H1 (cell line): ENCODE measurements around the gene CACNB4. TPM values are rescaled to one million over a fixed set of nuclear protein-coding genes. Genes with fewer than 3 reads are reported as not detected.
A peak's percentile ranks its signal among the peaks of the same experiment; 100 is the strongest.

Source experiments
- CTCF ChIA-PET: fragments of 300-600 bp; sonication (Branson Sonifier 250); formaldehyde crosslinking; loops from one replicate; lab custom pipeline; 2021; ENCODE audit not compliant: partially characterized antibody; lab: Charles Lee
- POLR2A ChIA-PET: fragments of 300-600 bp; sonication (Branson Sonifier 250); formaldehyde crosslinking; loops from one replicate; lab custom pipeline; 2021; ENCODE audit warnings: inconsistent platforms; ENCODE audit not compliant: partially characterized antibody; lab: Charles Lee
- DNase-seq, 2 experiments: peaks; one replicate each; pipeline versions ENCODE4 v3.0.0 to v3.0.0-alpha.2; 2010 to 2022; ENCODE audit warnings: low spot score in 2 of 2, low read depth in 1 of 2, mixed read lengths in 1 of 2
- FAIRE-seq: peaks from 2 replicates; lab custom pipeline; 2011; peaks lifted over from hg19 to GRCh38; lab: Jason Lieb, UNC
- H2AFZ ChIP-seq: 2 replicates; pipeline ENCODE4 v1.8.1; 2012; ENCODE audit warnings: low read length, inconsistent platforms
- H2AK5ac ChIP-seq: 2 replicates; pipeline ENCODE4 v1.6.1; 2013; ENCODE audit warnings: low read depth, low read length
- H2BK120ac ChIP-seq: replicated peaks from 2 replicates; pipeline ENCODE3; 2013; ENCODE audit warnings: low read depth, low read length, inconsistent platforms
- H2BK12ac ChIP-seq: 2 replicates; pipeline ENCODE4 v1.6.1; 2013; ENCODE audit warnings: low read depth, low read length
- H2BK15ac ChIP-seq: 2 replicates; pipeline ENCODE4 v1.6.1; 2013; ENCODE audit warnings: low read length
- H2BK20ac ChIP-seq: 2 replicates; pipeline ENCODE4 v1.6.1; 2013; ENCODE audit warnings: low read length
- H2BK5ac ChIP-seq: 2 replicates; pipeline ENCODE4 v1.6.1; 2013; ENCODE audit warnings: low read depth, low read length
- H3K14ac ChIP-seq: 2 replicates; pipeline ENCODE4 v1.6.1; 2013; ENCODE audit warnings: inconsistent platforms; ENCODE audit not compliant: insufficient read length
- H3K18ac ChIP-seq: 2 replicates; pipeline ENCODE4 v1.6.1; 2013; ENCODE audit warnings: low read length; ENCODE audit errors: extremely low read depth
- H3K23ac ChIP-seq: 2 replicates; pipeline ENCODE4 v1.6.1; 2013; ENCODE audit warnings: inconsistent platforms; ENCODE audit not compliant: insufficient read length
- H3K23me2 ChIP-seq: 2 replicates; pipeline ENCODE4 v1.6.1; 2013; ENCODE audit warnings: low read depth, low read length
- H3K27ac ChIP-seq: 2 replicates; pipeline ENCODE4 v1.6.1; 2011; ENCODE audit warnings: low read depth, low read length, inconsistent platforms
- H3K27me3 ChIP-seq, 4 experiments: replicated peaks in 1 of 4; 1 replicate in 1 of 4; 2 replicates in 3 of 4; pipeline versions ENCODE4 v1.6.1 to v1.8.1; 2011 to 2013; ENCODE audit warnings: low read length in 3 of 4, mild to moderate bottlenecking in 3 of 4, inconsistent platforms in 2 of 4, mixed read lengths in 2 of 4, moderate library complexity in 1 of 4; ENCODE audit not compliant: control insufficient read depth in 3 of 4, insufficient read depth in 3 of 4; ENCODE audit errors: extremely low read depth in 1 of 4
- H3K36me3 ChIP-seq, 4 experiments: 2 replicates each; pipeline versions ENCODE4 v1.6.1 to v1.8.1; 2011 to 2013; ENCODE audit warnings: mild to moderate bottlenecking in 4 of 4, low read length in 3 of 4, moderate library complexity in 2 of 4, control low read depth in 1 of 4, inconsistent platforms in 1 of 4; ENCODE audit not compliant: insufficient read depth in 4 of 4, control insufficient read depth in 2 of 4
- H3K4ac ChIP-seq: replicated peaks from 2 replicates; pipeline ENCODE3; 2013; ENCODE audit warnings: low read length, low read depth, mixed read lengths, inconsistent platforms; ENCODE audit not compliant: insufficient read length
- H3K4me1 ChIP-seq, 4 experiments: replicated peaks in 1 of 4; 1 replicate in 1 of 4; 2 replicates in 3 of 4; pipeline versions ENCODE4 v1.6.1 to v1.8.1; 2011 to 2013; ENCODE audit warnings: low read length in 3 of 4, inconsistent platforms in 2 of 4, mixed read lengths in 1 of 4; ENCODE audit not compliant: insufficient read depth in 4 of 4, control insufficient read depth in 3 of 4
- H3K4me2 ChIP-seq, 2 experiments: 2 replicates each; pipeline versions ENCODE4 v1.6.1 to v1.8.1; 2011 to 2013; ENCODE audit warnings: low read depth in 2 of 2, low read length in 2 of 2, control low read depth in 1 of 2, inconsistent platforms in 1 of 2, mild to moderate bottlenecking in 1 of 2; ENCODE audit not compliant: insufficient read depth in 1 of 2
- H3K4me3 ChIP-seq, 4 experiments: fragments of 200-600, 300-600 bp in 1 of 4; sonication (generic), shearing (Covaris generic), sonication (Bioruptor Twin) in 1 of 4; 2 replicates each; pipeline versions ENCODE4 v1.5.1 to v1.8.1; 2011 to 2016; ENCODE audit warnings: low read length in 4 of 4, low read depth in 3 of 4, control low read depth in 2 of 4, inconsistent platforms in 2 of 4, mild to moderate bottlenecking in 2 of 4, mixed read lengths in 1 of 4, moderate library complexity in 1 of 4; ENCODE audit not compliant: insufficient read depth in 2 of 4; ENCODE audit errors: extremely low read depth in 1 of 4
- H3K56ac ChIP-seq: replicated peaks from 2 replicates; pipeline ENCODE3; 2013; ENCODE audit warnings: low read depth, mild to moderate bottlenecking, mixed read lengths, low read length, inconsistent platforms; ENCODE audit not compliant: insufficient read length
- H3K79me1 ChIP-seq: 2 replicates; pipeline ENCODE4 v1.6.1; 2013; ENCODE audit warnings: low read depth, low read length, control low read depth
- H3K79me2 ChIP-seq, 2 experiments: 2 replicates each; pipeline versions ENCODE4 v1.6.1 to v1.8.1; 2012 to 2013; ENCODE audit warnings: low read length in 2 of 2, mild to moderate bottlenecking in 2 of 2, inconsistent platforms in 1 of 2; ENCODE audit not compliant: insufficient read depth in 2 of 2, control insufficient read depth in 1 of 2
- H3K9ac ChIP-seq, 4 experiments: replicated peaks in 1 of 4; 1 replicate in 1 of 4; 2 replicates in 3 of 4; pipeline versions ENCODE4 v1.6.1 to v1.8.1; 2011 to 2013; ENCODE audit warnings: low read depth in 3 of 4, low read length in 3 of 4, control low read depth in 2 of 4, mild to moderate bottlenecking in 2 of 4, moderate library complexity in 2 of 4, inconsistent platforms in 1 of 4; ENCODE audit errors: extremely low read depth in 1 of 4
- H3K9me3 ChIP-seq, 2 experiments: 2 replicates each; pipeline versions ENCODE4 v1.6.1 to v1.8.1; 2012 to 2013; ENCODE audit warnings: mild to moderate bottlenecking in 2 of 2, moderate library complexity in 2 of 2, control low read depth in 1 of 2, inconsistent platforms in 1 of 2, low read depth in 1 of 2, low read length in 1 of 2, mixed read lengths in 1 of 2; ENCODE audit not compliant: insufficient read depth in 2 of 2
- H4K20me1 ChIP-seq, 2 experiments: replicated peaks in 1 of 2; 2 replicates each; pipeline versions ENCODE3 to v1.8.1; 2011 to 2013; ENCODE audit warnings: inconsistent platforms in 2 of 2, low read length in 2 of 2, mild to moderate bottlenecking in 1 of 2; ENCODE audit not compliant: insufficient read depth in 2 of 2, control insufficient read depth in 1 of 2
- H4K5ac ChIP-seq: 2 replicates; pipeline ENCODE4 v1.6.1; 2013; ENCODE audit warnings: low read length, low read depth, mixed read lengths, inconsistent platforms; ENCODE audit not compliant: insufficient read length
- H4K8ac ChIP-seq: 2 replicates; pipeline ENCODE4 v1.8.0; 2013; ENCODE audit warnings: mild to moderate bottlenecking, moderate library complexity, low read length, inconsistent platforms; ENCODE audit not compliant: insufficient read depth; ENCODE audit errors: extremely low read depth
- H4K91ac ChIP-seq: replicated peaks from 2 replicates; pipeline ENCODE3; 2013; ENCODE audit warnings: low read length, mixed read lengths, inconsistent platforms; ENCODE audit not compliant: insufficient read length
- CTCF ChIP-seq, 3 experiments: IDR thresholded peaks; 1 replicate in 2 of 3; 2 replicates in 1 of 3; pipeline versions ENCODE4 v1.5.1 to v1.6.1; 2011; ENCODE audit warnings: low read length in 3 of 3, mild to moderate bottlenecking in 3 of 3, inconsistent platforms in 2 of 3, low read depth in 1 of 3, moderate library complexity in 1 of 3; ENCODE audit not compliant: insufficient read depth in 1 of 3; ENCODE audit errors: control extremely low read depth in 1 of 3
- RAD21 ChIP-seq, 2 experiments: IDR thresholded peaks in 1 of 2; conservative IDR thresholded peaks in 1 of 2; 2 replicates each; pipeline ENCODE4 v1.6.1; 2011; ENCODE audit warnings: low read depth in 2 of 2, low read length in 2 of 2, improper control_type of control experiment in 1 of 2, inconsistent platforms in 1 of 2, mild to moderate bottlenecking in 1 of 2, moderate library complexity in 1 of 2
- SIN3A ChIP-seq, 2 experiments: IDR thresholded peaks in 1 of 2; conservative IDR thresholded peaks in 1 of 2; 2 replicates each; pipeline ENCODE4 v1.6.1; 2011 to 2012; ENCODE audit warnings: low read length in 2 of 2, improper control_type of control experiment in 1 of 2, low read depth in 1 of 2, mild to moderate bottlenecking in 1 of 2
- WGBS, 2 experiments: shearing (Covaris generic) in 1 of 2; methylation state at CpG; one replicate each; pipeline versions ENCODE4 v1.1.6 to v1.1.7; 2013 to 2015; ENCODE audit warnings: low lambda C conversion rate in 2 of 2, mixed read lengths in 2 of 2, inconsistent platforms in 1 of 2, low coverage in 1 of 2, missing lambda C conversion rate in 1 of 2; ENCODE audit not compliant: insufficient replicate concordance in 2 of 2, insufficient coverage in 1 of 2, insufficient read length in 1 of 2; ENCODE audit errors: extremely low coverage in 1 of 2, missing lambda C conversion rate in 1 of 2; 5-methylcytosine and 5-hydroxymethylcytosine counted together
- polyA plus RNA-seq, 7 experiments: library from polyadenylated mRNA; depleted of rRNA in 3 of 7; stranded (reverse) in 5 of 7; unstranded in 2 of 7; fragments of >200 nt in 5 of 7; fragments of 200-250 nt in 2 of 7; gene quantifications; 1 replicate in 5 of 7; 2 replicates in 1 of 7; 4 replicates in 1 of 7; pipeline versions ENCODE4 v1.2.1 to v1.2.3, GENCODE V29; 2011 to 2013; ENCODE audit warnings: missing spikeins in 2 of 7, mixed read lengths in 2 of 7
- total RNA-seq: library from RNA; stranded (reverse); fragmentation: NEBNext Ultra II Directional; extraction: Animal tissue kit (Norgen Biotek cat#: 25700); gene quantifications from 2 replicates; pipeline ENCODE4 v1.2.1, GENCODE V29; 2021

CACNB4 gene
- total and polyA plus RNA-seq, 2 of the 8 experiments (the other 6 are each of a cell fraction or from before 2014, with no cell fraction given): 2.0 to 4.0 TPM

- no peak overlapping the region for H2BK12ac ChIP-seq
- H2AFZ ChIP-seq: no peak overlapping the region
- peak overlapping the region; percentile 13; the same call in 1 of the 2 replicates for H2AK5ac ChIP-seq
- no peaks in the 10 kb centered on the region for H3K9me3 ChIP-seq
- no peaks in the 10 kb centered on the region for H3K79me2 ChIP-seq
- H3K23me2 ChIP-seq: no peaks in the 10 kb centered on the region
- H4K8ac ChIP-seq: peak overlapping the region; percentile 43; the same call in 1 of the 2 replicates
- 90% methylated on average over 11 of the region's 12 CpGs; no CpG with 5 or more reads in 1 of the 2 experiments for WGBS, 2 experiments
- no peak overlapping the region for H4K91ac ChIP-seq
- H3K56ac ChIP-seq: no peak overlapping the region
- H3K4me1 ChIP-seq: no peaks in the 10 kb centered on the region; a peak in 1 of 7 replicates
- POLR2A ChIA-PET: no interaction called here
- H4K5ac ChIP-seq: no peak overlapping the region
- no peak overlapping the region for H3K9ac ChIP-seq
- no peak overlapping the region for H2BK15ac ChIP-seq
- no peak overlapping the region for H2BK20ac ChIP-seq
- H3K4me2 ChIP-seq: no peak overlapping the region
- H3K4ac ChIP-seq: no peak overlapping the region
- no peak overlapping the region for H3K23ac ChIP-seq
- no peaks in the 10 kb centered on the region for H3K79me1 ChIP-seq
- H3K18ac ChIP-seq: no peak overlapping the region
- no peak overlapping the region for H3K4me3 ChIP-seq
- H3K14ac ChIP-seq: no peak overlapping the region
- H2BK5ac ChIP-seq: no peak overlapping the region
- CTCF ChIA-PET: interaction anchor here (0.6 to 1.2 kb wide), 4 partner anchors 10 to 30 kb away, joined by 3 to 4 read pairs (median 3); no protein-coding TSS in a partner anchor
- TF ChIP-seq RAD21 (IDR thresholded peaks at IDR 0.05 in 1 of 2, conservative IDR thresholded peaks at IDR 0.05 in 1 of 2; ENCODE audit: low read depth in 2 of 2, low read length in 2 of 2) (peak in 1 of 2 experiments; percentile 16; a peak in 1 of 4 replicates), SIN3A (conservative IDR thresholded peaks at IDR 0.05 in 1 of 2, IDR thresholded peaks at IDR 0.05 in 1 of 2; ENCODE audit: low read depth in 1 of 2, low read length in 2 of 2) (no peak), CTCF (IDR thresholded peaks at IDR 0.05; ENCODE audit: control extremely low read depth in 1 of 3, insufficient read depth in 1 of 3, low read depth in 1 of 3, low read length in 3 of 3) (peak in 2 of 3 experiments; percentile 10 to 13; a peak in 2 of 4 replicates)
- no peaks in the 10 kb centered on the region for H3K36me3 ChIP-seq
- FAIRE-seq (no peak), DNase-seq (no peak)
- H3K27me3 ChIP-seq: no peaks in the 10 kb centered on the region
- H3K27ac ChIP-seq: no peak overlapping the region
- no peaks in the 10 kb centered on the region for H4K20me1 ChIP-seq
- H2BK120ac ChIP-seq: no peak overlapping the region
Observed at GRCh38 chr2:151914989-151915628, 183.7 kb downstream of the CACNB4 start.
